Testis (tissue), 2 donors: ENCODE data around the gene RTL10.

Experiments
- CTCF ChIP-seq, 3 experiments: fragments of 450-650 bp in 2 of 3; fragments of 200-600 bp in 1 of 3; sonication (generic) in 1 of 3; IDR thresholded peaks; one replicate each; pipeline ENCODE4 v1.5.1; 2016 to 2019; ENCODE audit warnings: antibody characterized with exemption in 3 of 3, mild to moderate bottlenecking in 2 of 3, moderate library complexity in 1 of 3
- POLR2A ChIP-seq: fragments of 450-650 bp; IDR thresholded peaks from one replicate; pipeline ENCODE4 v1.6.1; 2017; ENCODE audit warnings: antibody characterized with exemption, mild to moderate bottlenecking, moderate library complexity

GRCh38 chr22:19898831-19899567 is 44.3 kb upstream of the RTL10 start:
- TF ChIP-seq CTCF (IDR thresholded peaks at IDR 0.05) (no peak), POLR2A (no peak)
